PC-3 (cell line): ENCODE results near the gene LIG1. TPM values are rescaled to one million over a fixed set of nuclear protein-coding genes. Genes with fewer than 3 reads are reported as not detected.

Experiments used
- ATAC-seq: fragments of 200-7000 bp; cut with Tn5 transposase; 2 replicates; pipeline ENCODE4 v1.9.1; 2020; ENCODE audit warnings: mild to moderate bottlenecking, moderate library complexity
- BruUV-seq: library from RNA; stranded (reverse); fragments of 400-500 nt; replicated peaks from 2 replicates; lab custom pipeline; 2021; lab: Mats Ljungman, UMichigan
- CTCF ChIA-PET: fragments of 300-600 bp; sonication (Branson Sonifier 250); formaldehyde crosslinking; loops from one replicate; lab custom pipeline; 2022; ENCODE audit warnings: antibody characterized with exemption; lab: Charles Lee
- POLR2A ChIA-PET: fragments of 300-600 bp; sonication (Branson Sonifier 250); formaldehyde crosslinking; loops from one replicate; lab custom pipeline; 2022; ENCODE audit warnings: antibody characterized with exemption; ENCODE audit not compliant: unreplicated experiment; lab: Charles Lee
- DNase-seq: peaks from one replicate; pipeline ENCODE4 v3.0.0-alpha.2; 2015
- H2AFZ ChIP-seq: fragments of 300-600 bp; sonication (generic); 2 replicates; pipeline ENCODE4 v1.6.0; 2016; ENCODE audit warnings: antibody characterized with exemption, low read length
- H3F3A ChIP-seq: fragments of 300-600 bp; sonication (generic); one replicate; pipeline ENCODE4 v1.6.0; 2017; ENCODE audit warnings: antibody characterized with exemption, low read length, control low read depth, mild to moderate bottlenecking; ENCODE audit not compliant: unreplicated experiment
- H3K27ac ChIP-seq: fragments of 300-600 bp; sonication (generic); 2 replicates; pipeline ENCODE4 v1.5.1; 2016; ENCODE audit warnings: mild to moderate bottlenecking, low read length
- H3K27me3 ChIP-seq: fragments of 300-600 bp; sonication (generic); 2 replicates; pipeline ENCODE4 v1.6.1; 2016; ENCODE audit warnings: low read length, mixed read lengths
- H3K36me3 ChIP-seq: fragments of 300-600 bp; sonication (generic); 2 replicates; pipeline ENCODE4 v1.6.1; 2016; ENCODE audit warnings: low read depth, mixed run types, low read length, mixed read lengths
- H3K4me1 ChIP-seq: fragments of 300-600 bp; sonication (generic); 2 replicates; pipeline ENCODE4 v1.5.1; 2016; ENCODE audit warnings: low read length; ENCODE audit not compliant: insufficient read depth
- H3K4me2 ChIP-seq: fragments of 300-600 bp; sonication (generic); 2 replicates; pipeline ENCODE4 v1.6.0; 2016; ENCODE audit warnings: low read length
- H3K4me3 ChIP-seq: fragments of 300-600 bp; sonication (generic); 2 replicates; pipeline ENCODE4 v1.5.1; 2016; ENCODE audit warnings: mild to moderate bottlenecking, low read length, mixed read lengths
- H3K79me2 ChIP-seq: fragments of 300-600 bp; sonication (generic); 2 replicates; pipeline ENCODE4 v1.6.1; 2017; ENCODE audit warnings: low read length, mixed read lengths
- H3K9ac ChIP-seq: fragments of 300-600 bp; sonication (generic); 2 replicates; pipeline ENCODE4 v1.6.0; 2016; ENCODE audit warnings: mild to moderate bottlenecking, low read length
- H3K9me2 ChIP-seq: fragments of 300-600 bp; sonication (generic); replicated peaks from 2 replicates; pipeline ENCODE4 v1.6.1; 2016; ENCODE audit warnings: mixed run types, low read length, mixed read lengths
- H3K9me3 ChIP-seq: fragments of 300-600 bp; sonication (generic); 2 replicates; pipeline ENCODE4 v1.6.1; 2016; ENCODE audit warnings: low read length, mixed read lengths
- H4K20me1 ChIP-seq: fragments of 300-600 bp; sonication (generic); 2 replicates; pipeline ENCODE4 v1.6.1; 2016; ENCODE audit warnings: low read length, mixed read lengths
- EZH2 ChIP-seq: fragments of 300-600 bp; sonication (generic); IDR thresholded peaks from one replicate; pipeline ENCODE4 v1.6.1; 2017; ENCODE audit warnings: antibody characterized with exemption, mild to moderate bottlenecking, low read length; ENCODE audit not compliant: unreplicated experiment
- EZH2phosphoT487 ChIP-seq: fragments of 300-600 bp; sonication (generic); IDR thresholded peaks from 2 replicates; pipeline ENCODE4 v1.6.1; 2018; ENCODE audit warnings: mild to moderate bottlenecking, antibody characterized with exemption, low read length, borderline replicate concordance
- intact Hi-C: fragments of 100-400 bp; cut with micrococcal nuclease; formaldehyde crosslinking; loops from 2 replicates; pipeline ENCODE4 v1.9.0; 2023
- total RNA-seq: library from RNA; depleted of rRNA; stranded (reverse); fragments of >200 nt; gene quantifications from 2 replicates; pipeline ENCODE4 v1.2.3, GENCODE V29; 2014
- TF ChIP-seq, protein P1 (sequence below): fragments of 300-600 bp; sonication (generic); conservative IDR thresholded peaks from 2 replicates; pipeline ENCODE4 v1.5.1; 2017; ENCODE audit warnings: antibody characterized with exemption, low read depth, mild to moderate bottlenecking, low read length

Gene LIG1
- total RNA-seq, 1 experiment from 2014 or later = 67.5 TPM

DNA sequence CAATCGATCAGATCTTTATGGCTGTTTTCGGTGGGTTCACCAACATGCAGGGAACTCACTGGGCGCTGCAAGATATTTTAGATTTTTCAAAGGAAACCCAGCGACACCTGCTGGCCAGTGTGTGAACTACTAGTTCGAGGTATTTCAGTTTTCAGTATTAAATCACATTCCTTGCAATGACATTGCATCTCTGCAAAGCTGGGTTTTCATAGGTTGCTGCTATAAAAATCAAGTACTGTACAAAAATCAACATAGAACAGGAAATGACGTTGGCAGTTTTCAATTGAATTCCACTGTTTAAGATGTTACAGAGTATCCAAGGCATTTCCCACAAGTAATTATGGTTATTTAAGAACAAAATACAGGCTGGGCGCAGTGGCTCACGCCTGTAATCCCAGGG lies 17.6 kb downstream of the LIG1 start:
- Histone ChIP-seq H3K27me3 (no peaks in the 10 kb centered on the region), H3K79me2 (no peaks in the 10 kb centered on the region), H2AFZ (no peak overlapping the region), H3K9me2 (no peaks in the 10 kb centered on the region), H3K36me3 (no peaks in the 10 kb centered on the region), H3K4me1 (no peaks in the 10 kb centered on the region), H3K9ac (no peak overlapping the region), H4K20me1 (no peaks in the 10 kb centered on the region), H3K4me2 (no peak overlapping the region), H3K27ac (no peak overlapping the region), H3K4me3 (no peak overlapping the region), H3F3A (no peaks in the 10 kb centered on the region), H3K9me3 (no peaks in the 10 kb centered on the region)
- peak; percentile 41 for ATAC-seq
- intact Hi-C loops = loop anchor here (1.0 to 2.0 kb wide), 2 partner anchors 45 to 108 kb away; no protein-coding TSS in a partner anchor
- DNase-seq = peak; percentile 67
- BruUV-seq = no TSS peak
- ChIA-PET POLR2A (no interaction called here), CTCF (interaction anchor here (0.6 to 0.7 kb wide), 2 partner anchors 13 to 27 kb away, joined by 3 to 5 read pairs; no protein-coding TSS in a partner anchor)
- TF ChIP-seq, protein P1, sequence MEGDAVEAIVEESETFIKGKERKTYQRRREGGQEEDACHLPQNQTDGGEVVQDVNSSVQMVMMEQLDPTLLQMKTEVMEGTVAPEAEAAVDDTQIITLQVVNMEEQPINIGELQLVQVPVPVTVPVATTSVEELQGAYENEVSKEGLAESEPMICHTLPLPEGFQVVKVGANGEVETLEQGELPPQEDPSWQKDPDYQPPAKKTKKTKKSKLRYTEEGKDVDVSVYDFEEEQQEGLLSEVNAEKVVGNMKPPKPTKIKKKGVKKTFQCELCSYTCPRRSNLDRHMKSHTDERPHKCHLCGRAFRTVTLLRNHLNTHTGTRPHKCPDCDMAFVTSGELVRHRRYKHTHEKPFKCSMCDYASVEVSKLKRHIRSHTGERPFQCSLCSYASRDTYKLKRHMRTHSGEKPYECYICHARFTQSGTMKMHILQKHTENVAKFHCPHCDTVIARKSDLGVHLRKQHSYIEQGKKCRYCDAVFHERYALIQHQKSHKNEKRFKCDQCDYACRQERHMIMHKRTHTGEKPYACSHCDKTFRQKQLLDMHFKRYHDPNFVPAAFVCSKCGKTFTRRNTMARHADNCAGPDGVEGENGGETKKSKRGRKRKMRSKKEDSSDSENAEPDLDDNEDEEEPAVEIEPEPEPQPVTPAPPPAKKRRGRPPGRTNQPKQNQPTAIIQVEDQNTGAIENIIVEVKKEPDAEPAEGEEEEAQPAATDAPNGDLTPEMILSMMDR = peak; percentile 80
- no peak for TF ChIP-seq EZH2phosphoT487

GRCh38 chr19:48149430-48149829 lies 20.7 kb downstream of the LIG1 start:
- no peak overlapping the region for H3K27ac ChIP-seq
- TF ChIP-seq EZH2phosphoT487 (no peak), EZH2 (no peak)
- TF ChIP-seq, protein P1 = no peak
- H3K4me2 ChIP-seq = no peak overlapping the region
- no peaks in the 10 kb centered on the region for H3K4me1 ChIP-seq
- no peaks in the 10 kb centered on the region for H4K20me1 ChIP-seq
- BruUV-seq = no TSS peak
- no peaks in the 10 kb centered on the region for H3K79me2 ChIP-seq
- intact Hi-C loops = no loop called here
- DNase-seq (no peak), ATAC-seq (peak; percentile 89)
- H3K9me2 ChIP-seq = no peaks in the 10 kb centered on the region
- peaks cover 6% of the 10 kb centered on the region; the same call in 1 of the 2 replicates for H3K36me3 ChIP-seq
- no peak overlapping the region for H3K4me3 ChIP-seq
- ChIA-PET CTCF (no interaction called here), POLR2A (interaction anchor here (0.7 kb wide), 1 partner anchor 27 kb away, joined by 3 read pairs; no protein-coding TSS in a partner anchor)
- H3K9me3 ChIP-seq = no peaks in the 10 kb centered on the region
- H3K9ac ChIP-seq = no peak overlapping the region
- H3K27me3 ChIP-seq = no peaks in the 10 kb centered on the region
- H3F3A ChIP-seq = no peaks in the 10 kb centered on the region
- H2AFZ ChIP-seq = no peak overlapping the region

DNA sequence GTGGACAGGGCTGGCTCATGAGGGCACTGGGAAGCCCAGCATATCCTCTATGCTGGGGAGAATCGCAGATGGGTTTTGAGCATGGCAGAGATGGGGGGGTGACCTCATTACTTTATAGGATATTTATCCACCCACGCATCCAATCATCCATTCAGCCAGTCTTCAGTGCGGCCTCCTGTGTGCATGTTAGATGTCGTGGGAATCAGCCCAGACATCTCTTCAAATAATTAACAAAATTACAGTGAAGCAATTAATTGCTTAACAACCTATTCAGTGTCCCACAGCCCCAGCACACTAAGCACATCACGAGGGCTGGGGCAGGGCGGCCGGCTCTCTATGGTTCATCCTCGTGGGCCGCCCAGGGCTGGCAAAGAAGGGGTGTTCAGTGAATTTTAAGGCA lies 21.6 kb downstream of the LIG1 start:
- H3K79me2 ChIP-seq = no peaks in the 10 kb centered on the region
- intact Hi-C loops = no loop called here
- no peak overlapping the region for H3K4me3 ChIP-seq
- no peak overlapping the region for H3K9ac ChIP-seq
- H3K4me1 ChIP-seq = no peaks in the 10 kb centered on the region
- H2AFZ ChIP-seq = no peak overlapping the region
- no peaks in the 10 kb centered on the region for H3K9me3 ChIP-seq
- no peaks in the 10 kb centered on the region for H3K27me3 ChIP-seq
- no peak overlapping the region for H3K4me2 ChIP-seq
- no TSS peak for BruUV-seq
- ATAC-seq = no peak
- no peaks in the 10 kb centered on the region for H3F3A ChIP-seq
- no peak for DNase-seq
- ChIA-PET CTCF (no interaction called here), POLR2A (no interaction called here)
- H3K36me3 ChIP-seq = peaks cover 6% of the 10 kb centered on the region; the same call in 1 of the 2 replicates
- no peak for TF ChIP-seq EZH2
- TF ChIP-seq, protein P1 = no peak
- H3K27ac ChIP-seq = no peak overlapping the region
- no peaks in the 10 kb centered on the region for H4K20me1 ChIP-seq
- no peaks in the 10 kb centered on the region for H3K9me2 ChIP-seq
